AG08396 (cell line): ENCODE measurements around the gene EDEM1.
"Not testable (repeated sequence)": the region's sequence is repeated elsewhere in the genome, so short reads cannot be mapped to it uniquely, and the experiment has no call there.

Experiments used
- DNase-seq: peaks from one replicate; pipeline ENCODE4 v3.0.0; 2012; ENCODE audit warnings: low spot score, mixed read lengths

EDEM1 gene

DNA sequence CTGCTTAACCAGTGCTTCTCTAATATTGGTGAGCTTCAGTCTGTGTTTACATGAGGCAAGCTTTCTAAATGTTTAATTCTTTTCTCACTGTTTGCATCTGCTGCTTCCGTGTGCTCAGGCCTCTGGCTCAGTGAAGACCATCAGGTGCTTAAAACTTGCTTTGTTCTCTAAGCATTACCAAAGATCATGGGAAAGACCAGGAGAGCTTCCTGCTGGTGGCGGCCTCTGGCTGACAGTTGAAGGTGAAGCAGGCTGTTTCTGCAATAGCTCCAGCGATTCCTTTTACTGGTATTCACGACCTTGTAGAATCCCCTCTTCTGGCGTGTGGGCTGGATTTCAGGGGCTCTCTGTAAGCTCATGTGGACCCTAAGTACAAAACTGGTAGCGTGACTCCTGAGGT lies 45.1 kb downstream of the EDEM1 start:
- no peak for DNase-seq

DNA sequence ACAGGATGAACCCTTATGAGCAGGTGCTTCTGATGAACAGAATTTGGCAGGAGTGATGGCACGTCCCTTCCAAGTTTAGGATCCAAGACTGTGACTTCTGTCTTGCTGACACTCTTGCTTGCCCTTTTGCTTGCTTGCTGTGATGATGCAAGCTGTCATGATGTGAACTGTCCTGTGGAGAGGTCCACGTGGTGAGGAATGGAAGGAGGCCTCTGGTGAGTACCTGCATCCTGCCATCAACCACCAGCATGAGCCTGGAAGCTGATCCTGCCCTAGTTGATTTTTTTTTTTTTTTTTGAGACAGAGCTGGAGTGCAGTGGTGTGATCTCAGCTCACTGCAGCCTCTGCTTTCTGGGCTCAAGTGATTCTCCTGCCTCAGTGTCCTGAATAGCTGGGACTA lies 45.5 kb downstream of the EDEM1 start:
- no peak for DNase-seq

DNA sequence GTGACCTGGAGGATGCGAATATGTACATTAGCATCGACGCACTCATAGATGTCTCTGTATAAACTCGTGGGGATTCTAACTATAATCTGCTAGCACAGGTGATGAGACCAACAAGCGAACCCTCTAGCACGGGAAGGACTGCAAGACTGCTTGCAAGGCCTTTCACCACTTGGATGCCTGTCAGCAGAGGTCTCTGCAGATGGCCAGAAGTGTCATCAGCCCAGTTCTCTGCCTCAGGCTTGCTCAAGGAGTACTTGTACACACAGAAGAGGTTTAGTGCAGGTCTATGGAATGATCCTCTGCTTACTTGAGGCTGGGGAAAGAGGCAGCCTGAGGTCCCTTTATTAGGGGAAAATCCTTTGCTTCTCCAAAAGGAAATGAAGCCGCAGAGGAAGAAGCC lies 48.1 kb downstream of the EDEM1 start:
- no peak for DNase-seq

DNA sequence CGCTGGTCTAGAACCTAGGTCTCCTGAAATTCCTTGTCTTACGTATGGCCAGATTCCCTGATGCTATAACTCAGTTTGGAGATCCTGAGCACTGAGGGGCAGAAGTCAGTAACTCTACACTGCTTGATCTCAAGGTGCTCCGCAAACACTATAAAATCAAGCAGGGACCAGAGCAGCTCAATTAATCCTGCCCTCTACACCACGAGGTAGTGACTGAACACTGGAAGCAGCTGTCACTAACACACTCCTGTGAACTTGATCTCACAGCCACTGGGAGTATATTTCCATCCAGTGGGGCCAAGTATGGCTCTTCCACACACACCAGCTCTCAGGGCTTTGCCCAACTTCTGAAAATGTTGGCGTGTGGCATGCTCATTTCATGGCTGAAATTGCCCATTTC lies 51.0 kb downstream of the EDEM1 start:
- DNase-seq: no peak

DNA sequence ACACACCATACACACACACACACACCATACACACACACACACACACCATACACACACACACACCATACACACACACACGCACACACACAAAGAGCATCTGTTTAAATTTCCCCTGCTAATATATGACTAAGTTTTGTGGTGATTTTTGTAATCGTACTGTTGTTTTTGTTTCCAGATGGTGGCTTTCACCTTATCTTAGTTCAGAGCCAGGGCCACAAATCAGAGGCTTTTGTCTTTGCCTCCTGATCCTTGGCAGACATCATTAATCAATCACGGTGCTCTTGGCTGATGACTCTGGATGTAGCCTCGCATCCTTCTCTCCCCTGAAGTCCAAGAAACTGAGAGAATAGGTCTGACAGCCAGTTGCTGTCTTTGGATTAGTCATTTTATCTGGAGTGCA lies 52.1 kb downstream of the EDEM1 start:
- DNase-seq: no peak

DNA sequence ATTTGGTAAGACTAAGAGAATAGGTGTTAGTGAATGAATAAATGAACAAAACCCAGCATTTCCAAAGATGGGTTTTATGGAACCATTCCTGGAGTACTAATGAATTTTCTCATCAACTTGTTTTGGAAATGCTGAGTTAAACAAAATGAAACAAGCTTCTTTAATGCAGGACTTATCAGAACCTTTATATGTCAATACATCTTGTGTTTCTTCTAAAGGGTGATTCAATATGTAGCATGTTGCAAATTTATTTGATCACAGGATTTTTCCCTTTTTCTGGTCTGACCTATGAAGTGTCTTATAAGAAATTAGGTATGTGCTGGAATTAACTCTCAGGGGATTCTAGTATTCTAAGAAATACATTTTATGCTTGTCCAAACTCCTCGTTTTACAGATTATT lies 53.2 kb downstream of the EDEM1 start:
- no peak for DNase-seq

DNA sequence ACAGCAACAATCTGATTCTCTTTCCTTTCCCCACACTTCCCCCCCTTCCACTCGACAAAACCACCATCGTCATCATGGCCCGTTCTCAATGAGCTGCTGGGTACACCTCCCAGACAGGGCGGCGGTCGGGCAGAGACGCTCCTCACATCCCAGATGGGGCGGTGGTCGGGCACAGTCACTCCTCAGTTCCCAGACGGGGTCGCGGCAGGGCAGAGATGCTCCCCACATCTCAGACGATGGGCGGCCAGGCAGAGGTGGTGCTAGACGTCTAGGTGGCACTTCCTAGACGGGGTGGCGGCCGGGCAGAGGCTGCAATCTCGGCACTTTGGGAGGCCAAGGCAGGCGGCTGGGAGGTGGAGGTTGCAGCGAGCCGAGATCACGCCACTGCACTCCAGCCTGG lies 55.3 kb downstream of the EDEM1 start:
- not testable (repeated sequence) for DNase-seq

DNA sequence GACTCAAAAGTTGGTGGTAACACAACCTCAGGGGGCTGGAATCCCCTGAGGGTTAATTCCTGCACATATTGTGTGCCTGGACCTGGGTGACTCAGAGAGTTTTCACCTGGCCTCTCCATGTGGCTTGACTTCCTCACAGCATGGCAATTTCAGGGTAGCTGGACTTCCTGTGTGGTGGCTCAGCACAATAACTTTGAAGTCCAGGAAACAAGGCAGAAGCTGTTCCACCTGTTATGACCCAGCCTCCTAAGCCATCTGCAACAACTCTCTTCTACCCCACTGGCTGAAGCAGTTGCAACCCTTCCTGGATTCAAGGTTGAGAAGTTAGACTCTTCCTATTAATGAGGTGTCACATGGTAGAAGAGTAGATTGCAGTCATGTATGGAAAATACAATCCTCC lies 58.4 kb downstream of the EDEM1 start:
- DNase-seq: no peak

DNA sequence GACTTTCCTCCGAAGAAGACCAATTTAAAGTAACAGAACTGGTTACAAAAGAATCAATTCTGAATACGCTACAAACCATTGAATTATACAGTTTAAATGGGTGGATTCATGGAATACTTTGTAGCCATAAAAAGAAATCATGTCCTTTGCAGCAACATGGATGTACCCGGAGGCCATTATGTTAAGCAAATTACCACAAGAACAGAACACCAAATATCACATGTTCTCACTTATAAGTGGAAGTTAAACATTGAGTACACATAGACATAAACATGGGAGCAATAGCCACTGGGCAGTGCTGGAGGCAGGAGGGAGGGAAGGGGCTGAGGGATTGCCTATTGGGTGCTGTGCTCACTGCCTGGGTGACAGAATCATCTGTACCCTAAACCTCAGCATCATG lies 61.3 kb downstream of the EDEM1 start:
- no peak for DNase-seq

DNA sequence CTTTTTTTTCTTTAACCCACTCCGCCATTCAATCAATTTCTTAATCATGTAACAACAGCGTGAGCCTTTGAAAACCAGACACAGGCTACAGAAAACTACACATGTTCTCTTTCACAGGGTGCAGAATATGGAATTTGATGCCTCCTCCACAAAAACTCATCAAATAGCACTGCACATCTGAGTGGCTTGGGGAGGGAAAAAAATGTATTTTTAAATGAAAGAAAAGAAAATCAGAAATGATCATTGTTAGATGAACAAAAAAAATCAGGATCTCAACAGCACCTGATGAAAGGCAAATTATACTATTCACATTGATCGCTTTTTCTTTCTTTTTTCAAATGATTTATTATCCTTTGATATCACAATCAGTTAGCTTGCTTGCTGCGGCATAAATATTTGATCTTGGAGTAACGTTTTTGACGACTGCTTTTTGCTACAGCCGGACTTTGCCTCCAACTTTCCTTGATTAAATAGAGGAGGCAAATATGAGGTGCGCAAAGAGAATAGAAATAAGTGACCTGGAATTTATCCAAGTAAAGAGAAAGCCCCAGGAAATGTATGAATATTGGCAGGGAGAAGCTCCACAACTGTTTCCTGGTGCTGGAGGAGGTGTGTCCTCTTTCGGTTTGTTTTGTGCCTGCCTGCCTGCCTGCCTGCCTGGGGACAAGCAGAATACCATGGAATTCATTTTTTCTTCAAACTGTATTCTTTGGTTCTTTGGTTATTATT lies 63.1 kb downstream of the EDEM1 start:
- peak; percentile 29 for DNase-seq

DNA sequence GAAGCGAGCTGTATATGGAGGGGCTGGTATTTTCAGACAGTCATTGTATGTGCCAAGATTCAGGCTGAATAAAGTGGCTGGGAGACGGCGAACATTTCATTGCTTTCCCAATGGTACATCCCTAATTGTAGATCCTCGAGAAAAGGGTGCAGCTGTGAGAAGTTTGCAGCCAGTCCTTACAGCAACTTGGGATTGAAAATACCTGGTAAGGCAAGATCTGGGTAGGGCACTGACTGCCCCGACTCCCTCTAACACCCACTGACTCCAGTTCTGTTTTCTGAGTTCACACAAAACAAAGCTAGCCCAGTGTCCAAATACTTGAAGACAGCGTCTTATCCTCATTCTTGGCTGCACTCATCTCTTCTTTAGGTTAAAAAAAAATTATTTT lies 63.7 kb downstream of the EDEM1 start:
- no peak for DNase-seq

DNA sequence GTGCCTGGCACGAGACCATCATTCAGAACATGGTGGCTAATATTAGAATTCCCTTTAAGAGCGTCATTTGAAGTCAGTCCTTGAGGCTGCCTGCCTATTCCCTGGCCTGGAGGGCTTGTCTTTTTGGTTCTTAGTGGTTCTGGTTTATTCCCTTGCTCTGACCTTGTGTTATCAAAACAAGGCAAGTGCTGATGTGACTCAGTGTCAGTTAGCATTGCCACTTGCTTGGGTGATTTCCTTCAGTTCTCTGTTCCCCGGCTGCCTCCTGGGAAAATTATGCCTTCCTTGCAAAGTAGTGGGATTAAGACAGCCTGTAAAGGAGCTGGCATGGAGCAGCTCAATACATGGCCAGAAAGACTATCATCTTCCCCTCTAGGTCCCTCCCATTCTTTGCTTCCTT lies 64.6 kb downstream of the EDEM1 start:
- no peak for DNase-seq

DNA sequence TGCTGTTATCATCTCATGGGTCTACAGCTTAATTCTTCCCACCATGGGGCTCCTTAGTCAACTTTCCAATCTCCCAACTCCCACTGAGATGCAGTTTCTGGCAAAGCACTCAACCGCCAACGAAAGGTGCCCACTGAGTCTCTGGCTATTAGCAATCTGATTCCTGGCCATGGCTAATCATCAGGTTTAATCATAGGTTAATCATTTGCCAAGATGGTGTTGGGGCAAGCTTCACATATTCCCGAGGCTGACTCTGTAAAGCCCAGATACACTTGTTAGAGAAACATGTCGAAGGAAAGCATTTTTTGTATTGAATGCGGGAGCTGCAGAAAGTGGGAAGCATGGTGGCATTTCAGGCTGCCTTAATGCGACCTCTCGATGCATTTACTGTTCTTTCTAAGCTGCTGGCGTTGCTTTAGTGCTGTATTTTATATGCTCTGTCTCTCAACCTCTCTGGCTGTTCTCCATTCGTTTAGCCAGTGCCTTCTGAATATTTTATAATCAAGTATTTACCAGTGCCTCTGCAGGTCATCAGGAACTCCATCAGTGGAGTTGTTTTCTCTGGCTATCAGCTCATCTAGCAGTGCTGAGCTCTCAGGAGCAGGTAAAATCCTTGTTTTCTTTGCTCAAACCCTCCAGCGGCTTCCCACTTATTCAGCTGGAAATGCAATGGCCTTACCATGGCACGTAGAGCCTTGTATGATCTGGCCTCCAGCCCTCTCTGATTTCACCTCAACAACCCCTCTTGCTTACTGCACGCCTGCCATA lies 67.0 kb downstream of the EDEM1 start:
- no peak for DNase-seq

DNA sequence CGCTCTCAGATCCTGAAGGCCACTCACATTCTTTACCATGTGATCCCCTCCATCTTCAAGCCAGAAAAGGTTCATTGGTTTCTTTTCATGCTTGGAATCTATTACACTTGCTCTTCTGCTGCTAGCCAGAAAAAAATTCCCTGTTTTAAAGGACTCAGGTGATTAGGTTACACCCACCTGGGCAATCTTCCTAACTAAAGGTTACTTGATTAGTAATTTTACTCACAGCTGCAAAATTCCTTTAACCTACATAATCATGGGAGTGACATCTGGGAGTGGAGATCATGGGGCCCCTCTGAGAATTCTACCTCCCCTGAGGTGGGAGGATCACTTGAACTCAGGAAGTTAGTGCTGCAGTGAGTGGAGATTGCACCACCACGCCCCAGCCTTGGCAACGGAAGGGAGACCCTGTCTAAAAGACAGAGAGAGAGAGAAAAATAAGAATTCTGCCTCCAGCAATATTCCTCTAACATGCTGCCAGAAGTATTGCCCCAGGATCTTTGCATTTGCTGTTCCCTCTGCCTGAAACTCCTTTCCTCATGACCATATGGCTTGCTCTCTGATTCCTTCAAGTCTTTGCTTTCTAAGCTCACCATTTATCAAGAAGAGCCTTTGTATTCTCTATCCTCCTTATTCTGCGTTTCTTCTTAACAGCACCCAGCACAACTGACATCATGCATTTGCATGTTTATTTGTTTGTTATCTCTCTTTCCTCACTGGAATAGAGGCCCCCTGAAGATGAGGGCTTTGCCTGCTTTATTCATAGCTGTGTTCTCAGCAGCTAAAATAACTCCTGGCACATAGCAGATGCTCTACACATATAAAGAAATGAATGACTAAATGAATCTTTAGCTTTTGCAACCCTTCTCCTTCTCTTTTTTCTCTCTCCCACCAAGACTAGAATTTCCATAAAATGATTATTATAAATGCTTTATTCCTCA lies 68.2 kb downstream of the EDEM1 start:
- no peak for DNase-seq

DNA sequence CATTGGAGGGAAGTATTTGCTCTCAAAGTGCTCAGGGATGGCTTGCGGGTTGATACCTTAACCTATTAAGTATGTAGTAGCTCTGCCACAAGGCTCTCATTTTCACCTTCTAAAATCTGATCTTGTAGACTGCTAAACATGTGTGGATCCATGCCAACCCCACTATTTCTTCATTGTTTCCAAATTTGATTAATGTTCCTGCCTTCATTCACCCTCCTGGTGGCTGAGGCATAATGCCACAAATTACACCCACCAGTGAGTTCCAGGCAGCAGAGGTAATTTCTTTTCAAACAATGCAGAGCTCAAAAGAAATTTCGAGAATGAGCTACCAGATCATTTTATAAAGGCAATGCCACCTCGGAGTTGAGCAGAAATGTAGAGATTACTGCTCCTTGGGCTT lies 71.0 kb downstream of the EDEM1 start:
- no peak for DNase-seq

DNA sequence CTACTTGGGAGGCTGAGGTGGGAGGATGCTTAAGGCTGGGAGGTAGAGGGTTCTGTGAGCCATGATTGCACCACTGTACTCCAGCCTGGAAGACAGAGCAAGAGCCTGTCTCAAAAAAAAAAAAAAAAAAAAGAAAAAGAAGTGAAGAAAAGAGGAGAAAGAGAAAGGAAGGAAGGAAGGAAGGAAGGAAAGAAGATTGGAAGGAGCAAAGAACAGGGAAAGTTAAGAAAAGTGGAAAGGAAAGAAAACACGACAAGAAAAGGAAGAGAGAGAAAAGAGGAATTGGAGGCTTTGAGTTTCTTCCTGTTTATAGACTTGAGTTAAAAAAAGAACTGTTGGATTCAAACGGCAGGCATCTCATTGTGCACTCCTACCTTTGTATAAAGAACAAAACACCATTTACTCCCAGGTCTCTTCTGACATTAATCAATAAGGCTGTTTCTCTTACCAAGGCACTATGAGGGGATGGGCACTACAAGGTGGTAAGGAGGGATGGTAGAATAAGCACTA lies 73.5 kb downstream of the EDEM1 start:
- DNase-seq: no peak

DNA sequence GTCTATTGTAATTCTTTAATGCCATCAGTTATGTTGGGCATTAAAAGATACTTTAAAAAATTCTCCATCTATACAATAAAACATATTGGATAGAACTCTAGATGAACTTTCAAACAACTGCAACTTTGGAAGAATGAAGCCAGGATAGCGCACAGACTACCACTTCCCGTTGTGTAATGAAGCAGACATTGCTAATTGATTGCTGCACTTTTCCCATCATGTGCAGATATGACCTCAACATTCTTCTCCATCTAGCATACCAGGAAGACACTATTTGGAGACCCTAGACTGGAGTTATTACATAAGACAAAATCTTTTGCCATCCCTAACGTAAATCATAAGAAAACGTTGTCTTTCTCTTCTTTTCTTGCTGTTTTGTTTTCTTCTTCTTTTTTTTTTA lies 75.0 kb downstream of the EDEM1 start:
- DNase-seq: no peak

DNA sequence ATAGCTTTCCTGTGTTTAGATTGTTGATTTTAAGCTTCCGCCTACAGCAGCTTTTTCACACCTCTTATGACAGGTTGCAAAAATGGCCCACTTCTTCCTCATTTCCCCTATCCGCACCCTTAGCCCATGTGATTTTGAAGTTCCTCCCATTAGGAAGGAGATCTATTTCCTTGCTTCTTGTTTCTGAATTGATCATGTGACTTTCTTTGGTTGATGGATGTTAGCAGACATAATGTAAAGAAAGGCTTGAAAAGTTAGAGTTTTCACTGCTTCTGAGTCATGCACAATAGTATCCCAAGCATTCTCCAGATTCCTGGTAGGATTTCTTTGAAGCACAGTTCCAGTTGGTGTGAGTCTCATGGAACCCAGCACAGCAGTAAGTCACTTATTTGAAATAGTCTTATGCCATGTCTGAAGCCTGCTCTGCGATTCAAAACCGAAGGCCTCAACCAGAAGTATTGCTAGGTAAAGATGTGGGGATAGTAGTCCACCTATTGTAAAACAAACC lies 76.6 kb downstream of the EDEM1 start:
- peak; percentile 15 for DNase-seq

DNA sequence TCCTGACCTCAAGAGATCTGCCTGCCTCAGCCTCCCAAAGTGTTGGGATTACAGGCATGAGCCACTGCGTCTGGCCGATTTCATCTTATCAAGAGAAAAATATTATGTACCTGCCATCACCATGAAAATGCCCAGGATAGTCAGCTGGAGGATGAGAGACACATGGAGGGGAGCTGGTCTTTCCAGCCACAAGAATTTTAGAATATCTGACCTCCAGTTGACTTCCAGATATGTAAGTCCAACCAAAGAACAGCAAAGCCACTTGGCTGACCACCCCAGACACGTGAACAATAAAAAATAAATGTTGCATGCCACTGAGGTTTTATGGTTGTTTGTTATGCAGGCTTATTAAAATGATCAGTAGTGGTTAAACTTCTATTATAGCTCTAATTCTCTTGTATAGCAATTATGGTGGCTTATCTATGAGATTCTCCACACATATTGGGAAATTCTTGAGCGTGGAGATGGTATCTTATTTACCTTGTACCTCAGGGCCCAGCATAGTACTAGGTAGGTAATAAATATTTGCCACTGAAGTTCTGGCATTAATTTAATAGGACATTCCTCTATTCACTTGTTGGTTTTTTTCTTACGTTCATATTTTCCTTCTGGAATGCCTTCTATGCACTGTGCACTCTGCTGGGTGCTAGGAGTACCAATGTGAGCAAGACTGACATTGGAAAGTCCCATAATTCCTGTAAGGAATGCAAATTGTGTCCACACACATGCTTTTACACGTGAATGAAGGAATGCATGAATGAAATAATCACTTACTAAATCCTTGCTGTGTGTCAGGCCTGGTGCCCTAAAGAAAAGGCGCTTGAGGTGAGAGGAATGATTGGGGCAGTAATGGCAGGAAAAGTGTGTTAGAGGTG lies 77.6 kb downstream of the EDEM1 start:
- no peak for DNase-seq

DNA sequence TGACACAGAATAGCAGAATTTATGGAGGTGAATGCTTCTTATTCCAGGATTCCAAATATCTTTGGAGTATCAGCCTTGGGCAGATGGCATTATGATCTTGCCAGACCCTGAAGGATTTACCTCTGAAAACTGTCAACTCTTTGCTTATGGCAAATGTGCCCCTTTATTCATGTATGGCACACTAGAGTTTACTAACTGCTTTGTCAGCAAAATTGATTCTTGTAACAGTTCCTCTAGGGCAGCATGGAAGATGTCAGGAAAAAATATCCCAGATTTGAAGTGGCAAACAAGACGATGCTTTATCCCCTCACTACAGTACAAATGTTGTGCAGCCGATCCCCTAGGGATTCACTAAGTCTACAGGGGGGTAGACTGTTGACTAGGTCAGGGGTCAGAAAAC lies 79.7 kb downstream of the EDEM1 start:
- no peak for DNase-seq

DNA sequence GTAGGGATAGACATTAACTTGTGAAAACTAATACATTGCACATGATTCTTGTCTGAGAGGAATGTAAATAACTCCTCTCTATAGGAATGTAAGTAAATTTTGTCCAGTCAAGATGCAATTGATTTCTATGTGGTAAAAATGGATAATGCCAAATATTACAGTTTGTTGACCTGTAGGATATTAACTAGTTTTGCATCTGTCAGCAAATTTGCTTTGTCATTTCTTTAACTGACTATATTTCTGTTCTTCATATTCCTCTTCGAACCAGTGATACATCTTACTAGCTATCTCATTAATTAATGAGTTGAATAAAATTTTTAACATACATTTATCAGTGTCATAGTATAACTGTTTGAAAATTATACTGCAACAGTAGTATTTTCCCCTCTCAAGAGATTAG lies 80.4 kb downstream of the EDEM1 start:
- no peak for DNase-seq
